BJ (cell line): ENCODE results near the gene PPP4R3A. TPM values are rescaled to one million over a fixed set of nuclear protein-coding genes. Genes with fewer than 3 reads are reported as not detected.
"Not testable (repeated sequence)": the region's sequence is repeated elsewhere in the genome, so short reads cannot be mapped to it uniquely, and the experiment has no call there.

ENCODE experiments used
- CTCF ChIA-PET: fragments of 350-600 bp; formaldehyde crosslinking; extraction: SDS; loops from one replicate; lab custom pipeline; 2021; ENCODE audit warnings: antibody characterized with exemption, inconsistent platforms; lab: Yijun Ruan, JAX
- POLR2A ChIA-PET: fragments of 300-600 bp; sonication (Branson Sonifier 250); formaldehyde crosslinking; extraction: SDS; loops from one replicate; lab custom pipeline; 2021; ENCODE audit warnings: antibody characterized with exemption; lab: Charles Lee
- DNase-seq: peaks from one replicate; pipeline ENCODE4 v3.0.0-alpha.2; 2011; ENCODE audit warnings: low read depth
- H3K27me3 ChIP-seq: 2 replicates; pipeline ENCODE4 v1.6.0; 2011; ENCODE audit warnings: low read length; ENCODE audit not compliant: control insufficient read depth, insufficient read depth
- H3K36me3 ChIP-seq: 2 replicates; pipeline ENCODE4 v1.5.1; 2011; ENCODE audit warnings: low read length; ENCODE audit not compliant: control insufficient read depth, insufficient read depth
- H3K4me3 ChIP-seq: 2 replicates; pipeline ENCODE4 v1.5.1; 2011; ENCODE audit warnings: low read depth, mild to moderate bottlenecking, control low read depth, low read length
- CTCF ChIP-seq: IDR thresholded peaks from 2 replicates; pipeline ENCODE4 v1.5.1; 2011; ENCODE audit warnings: low read depth, mild to moderate bottlenecking, control low read depth, inconsistent platforms, low read length, moderate library complexity; ENCODE audit not compliant: insufficient read depth
- polyA plus RNA-seq: library from polyadenylated mRNA; depleted of rRNA; stranded (reverse); fragments of >200 nt; gene quantifications from 2 replicates; pipeline ENCODE4 v1.2.3, GENCODE V29; 2011

The PPP4R3A gene
- polyA plus RNA-seq, 1 experiment, result 18.3 TPM

DNA sequence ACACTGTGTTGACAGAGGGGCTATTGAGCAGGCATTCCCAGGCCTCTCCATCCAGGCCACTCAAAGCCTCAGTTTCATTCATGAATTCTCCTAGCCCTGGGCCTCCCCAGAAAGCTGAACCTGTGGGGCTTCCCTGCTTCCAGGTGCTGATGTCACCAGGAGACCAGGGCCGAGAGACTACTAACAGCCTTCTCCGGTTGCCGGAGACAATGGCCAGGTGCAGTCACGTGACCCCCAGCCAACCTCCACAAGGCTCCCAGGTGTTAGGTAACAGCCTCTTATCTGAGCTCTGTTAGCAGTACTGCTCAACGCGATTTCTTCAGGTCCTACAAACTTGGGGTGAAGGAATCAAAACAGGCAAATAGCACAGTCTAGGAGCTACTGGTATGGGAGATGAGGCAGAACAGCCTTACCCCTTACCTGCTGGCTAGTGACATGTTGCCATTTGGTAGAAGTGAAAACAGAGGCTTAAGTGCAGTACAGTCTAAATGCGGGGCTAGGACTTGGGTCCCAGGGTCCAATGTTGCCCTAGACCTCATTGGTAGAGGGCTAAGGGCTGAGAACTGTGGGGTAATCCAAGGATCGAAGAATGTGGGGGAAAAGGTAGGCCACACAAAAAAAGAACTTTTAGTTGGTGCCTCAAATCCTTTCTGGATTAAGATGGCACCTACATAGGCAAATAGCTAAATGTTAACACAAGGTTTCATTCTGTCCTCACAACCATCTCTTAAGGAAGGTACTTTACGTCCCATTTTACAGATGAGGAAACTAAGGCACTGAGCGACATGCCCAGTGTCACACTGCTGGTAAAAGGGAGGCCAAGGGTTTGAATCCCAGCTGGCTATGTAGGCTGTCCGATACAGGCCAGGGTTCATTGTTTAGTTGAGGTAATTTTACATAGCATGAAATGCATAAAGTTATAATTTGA lies 96.3 kb downstream of the PPP4R3A start:
- no peak for TF ChIP-seq CTCF
- Histone ChIP-seq H3K27me3 (peaks cover 18% of the 10 kb centered on the region), H3K36me3 (no peaks in the 10 kb centered on the region), H3K4me3 (no peak overlapping the region)
- POLR2A ChIA-PET, result no interaction called here
- no peak for DNase-seq
- CTCF ChIA-PET, result interaction anchor here (1.3 to 1.6 kb wide), 2 partner anchors 16 to 90 kb away, joined by 3 to 5 read pairs; no protein-coding TSS in a partner anchor

- ChIA-PET CTCF (interaction anchor here (1.6 kb wide), 1 partner anchor 89 kb away, joined by 5 read pairs; no protein-coding TSS in a partner anchor), POLR2A (no interaction called here)
- H3K27me3 ChIP-seq, result peaks cover 16% of the 10 kb centered on the region
These were observed 97.2 kb downstream of the PPP4R3A start for GRCh38 chr14:91412939-91413338.

DNA sequence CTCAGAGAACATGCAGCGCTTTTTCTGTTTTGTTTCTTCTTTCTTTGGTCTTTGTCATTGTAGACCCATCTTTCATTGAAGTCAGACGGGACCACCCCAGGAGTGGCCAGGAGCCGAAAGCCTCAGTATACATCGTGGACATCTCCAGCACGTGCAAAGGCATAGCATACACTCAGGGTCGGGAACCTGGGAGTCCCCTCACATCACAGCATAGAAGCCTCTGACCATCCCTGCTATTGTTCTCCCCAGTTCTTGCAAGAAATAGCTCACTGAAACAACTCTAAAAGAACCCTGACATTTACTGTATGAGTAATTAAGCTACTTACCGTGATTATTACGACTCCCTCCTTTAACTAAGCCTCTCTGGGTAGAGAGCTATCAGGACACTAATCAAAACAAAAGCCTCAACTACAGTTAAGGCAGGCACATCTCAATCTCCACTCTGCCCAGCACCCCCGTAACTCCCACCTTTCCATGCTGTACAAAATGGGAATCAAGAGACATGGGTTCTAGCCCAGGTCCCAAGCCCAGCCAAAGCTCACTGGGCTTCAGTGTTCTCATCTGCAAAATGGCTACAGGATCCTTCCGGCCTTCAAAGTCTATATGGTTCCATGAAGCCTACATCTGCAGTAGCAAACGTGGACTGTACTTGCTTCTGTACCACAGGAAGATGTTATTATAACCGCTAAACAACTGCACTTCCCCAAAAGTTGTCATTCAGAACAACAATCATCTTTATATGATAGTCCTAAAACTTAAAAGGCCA lies 99.2 kb downstream of the PPP4R3A start:
- no peak for DNase-seq
- ChIA-PET POLR2A (no interaction called here), CTCF (interaction anchor here (1.7 kb wide), 1 partner anchor 87 kb away, joined by 8 read pairs; no protein-coding TSS in a partner anchor)
- Histone ChIP-seq H3K36me3 (no peaks in the 10 kb centered on the region), H3K4me3 (no peak overlapping the region), H3K27me3 (peaks cover 8% of the 10 kb centered on the region)
- TF ChIP-seq CTCF, result no peak

More at GRCh38 chr14:91412939-91413338, 97.2 kb downstream of the PPP4R3A start:
- Histone ChIP-seq H3K36me3 (no peaks in the 10 kb centered on the region), H3K4me3 (no peak overlapping the region)
- TF ChIP-seq CTCF, result no peak
- no peak for DNase-seq

GRCh38 chr14:91409928-91410718 lies 100.0 kb downstream of the PPP4R3A start:
- ChIA-PET CTCF (interaction anchor here (1.7 kb wide), 1 partner anchor 87 kb away, joined by 8 read pairs; no protein-coding TSS in a partner anchor), POLR2A (no interaction called here)
- no peak for TF ChIP-seq CTCF
- Histone ChIP-seq H3K4me3 (no peak overlapping the region), H3K36me3 (no peaks in the 10 kb centered on the region), H3K27me3 (peaks cover 6% of the 10 kb centered on the region)
- DNase-seq, result no peak

GRCh38 chr14:91409240-91409639 lies 100.9 kb downstream of the PPP4R3A start:
- POLR2A ChIA-PET, H3K27me3 ChIP-seq, H3K36me3 ChIP-seq, H3K4me3 ChIP-seq, CTCF ChIA-PET, DNase-seq: not testable (repeated sequence)
